ENCODE data around the gene CBY3.

The CBY3 gene

DNA sequence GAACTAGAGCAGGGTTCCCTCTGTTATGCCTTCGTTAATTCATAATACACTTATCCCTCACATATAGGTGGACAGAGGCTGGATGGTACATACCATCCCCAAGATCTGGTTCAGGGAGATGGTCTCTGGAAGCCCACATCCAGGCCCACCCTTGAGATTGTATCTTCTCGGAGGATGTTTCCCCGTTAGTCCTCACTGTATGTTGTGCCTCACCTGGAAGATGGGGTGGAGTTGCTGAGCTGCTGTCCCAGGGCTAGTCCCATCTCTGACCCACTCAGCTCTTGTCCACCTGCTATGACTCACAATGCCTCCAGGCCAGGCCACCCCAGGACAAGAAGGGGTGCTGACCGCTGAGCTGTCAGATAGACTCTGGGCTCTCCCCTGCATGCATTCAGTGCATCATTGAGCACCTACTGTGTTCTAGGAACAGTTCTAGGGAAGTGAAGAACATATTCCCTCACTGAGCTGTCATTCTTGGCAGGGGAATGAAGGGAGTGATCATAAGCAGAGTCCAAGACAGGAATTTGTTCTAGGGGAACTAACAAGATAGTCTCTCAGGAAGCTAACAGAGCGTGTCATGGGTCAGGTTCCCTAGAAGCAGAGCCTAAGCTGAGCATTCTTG is at the start of gene CBY3:
TSS of gene CBY3 (minus strand) at position 255 of the 622 bp plus-strand sequence. CDS start at position 139, 116 bp downstream.
- no peak within 1 kb of the TSS for H3K4me3 ChIP-seq (ENCODE audit: low read depth, low read length)
- TF ChIP-seq, protein P1, sequence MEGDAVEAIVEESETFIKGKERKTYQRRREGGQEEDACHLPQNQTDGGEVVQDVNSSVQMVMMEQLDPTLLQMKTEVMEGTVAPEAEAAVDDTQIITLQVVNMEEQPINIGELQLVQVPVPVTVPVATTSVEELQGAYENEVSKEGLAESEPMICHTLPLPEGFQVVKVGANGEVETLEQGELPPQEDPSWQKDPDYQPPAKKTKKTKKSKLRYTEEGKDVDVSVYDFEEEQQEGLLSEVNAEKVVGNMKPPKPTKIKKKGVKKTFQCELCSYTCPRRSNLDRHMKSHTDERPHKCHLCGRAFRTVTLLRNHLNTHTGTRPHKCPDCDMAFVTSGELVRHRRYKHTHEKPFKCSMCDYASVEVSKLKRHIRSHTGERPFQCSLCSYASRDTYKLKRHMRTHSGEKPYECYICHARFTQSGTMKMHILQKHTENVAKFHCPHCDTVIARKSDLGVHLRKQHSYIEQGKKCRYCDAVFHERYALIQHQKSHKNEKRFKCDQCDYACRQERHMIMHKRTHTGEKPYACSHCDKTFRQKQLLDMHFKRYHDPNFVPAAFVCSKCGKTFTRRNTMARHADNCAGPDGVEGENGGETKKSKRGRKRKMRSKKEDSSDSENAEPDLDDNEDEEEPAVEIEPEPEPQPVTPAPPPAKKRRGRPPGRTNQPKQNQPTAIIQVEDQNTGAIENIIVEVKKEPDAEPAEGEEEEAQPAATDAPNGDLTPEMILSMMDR (IDR thresholded peaks at IDR 0.05; ENCODE audit: control insufficient read depth, extremely low read depth, insufficient read depth): no peak
- DNase-seq (ENCODE audit: low read depth): no peak

DNA sequence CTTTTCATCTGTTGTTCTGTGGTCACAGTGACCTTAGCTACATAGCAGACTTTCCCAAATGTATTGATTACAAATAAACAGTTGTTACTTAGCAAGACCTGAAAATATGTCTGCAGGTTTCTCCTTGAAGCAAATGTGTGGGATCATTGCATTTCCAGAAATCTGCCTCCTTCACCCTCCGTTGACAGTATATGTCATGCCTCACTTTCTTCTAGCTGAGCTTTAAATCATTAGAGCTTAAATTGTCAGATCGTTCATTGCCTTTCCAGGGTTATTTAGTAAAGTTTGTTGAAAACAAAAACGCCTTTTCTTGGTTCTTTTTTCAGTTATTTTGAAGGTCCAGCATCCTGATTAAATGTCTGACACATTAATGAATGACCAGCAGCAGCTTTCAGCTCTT is 49.5 kb upstream of the CBY3 start:
- TF ChIP-seq, protein P1 (IDR thresholded peaks at IDR 0.05; ENCODE audit: control insufficient read depth, extremely low read depth, insufficient read depth): no peak
- H3K4me3 ChIP-seq (ENCODE audit: low read depth, low read length): no peak overlapping the region
- DNase-seq (ENCODE audit: low read depth): no peak

DNA sequence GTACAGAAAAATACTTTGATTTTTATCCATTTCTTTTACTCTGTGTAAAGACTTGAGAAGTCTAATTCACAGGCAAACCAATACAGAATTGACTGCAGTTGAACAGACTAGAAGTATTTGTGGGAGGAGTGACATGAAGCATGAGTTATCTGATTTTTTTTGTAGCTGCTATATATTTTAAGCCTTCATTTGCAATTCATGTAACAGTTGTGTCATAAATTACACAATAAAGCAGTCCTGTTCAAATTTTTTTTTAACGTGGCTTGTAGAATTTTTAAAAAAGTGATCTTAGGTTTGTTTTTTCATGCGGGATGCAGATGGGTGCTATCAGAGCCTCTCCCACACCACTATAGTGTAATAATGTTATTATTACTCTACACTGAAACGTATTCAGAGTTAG is 48.9 kb upstream of the CBY3 start:
- TF ChIP-seq, protein P1 (IDR thresholded peaks at IDR 0.05; ENCODE audit: control insufficient read depth, extremely low read depth, insufficient read depth): no peak
- no peak for DNase-seq (ENCODE audit: low read depth)
- no peak overlapping the region for H3K4me3 ChIP-seq (ENCODE audit: low read depth, low read length)

DNA sequence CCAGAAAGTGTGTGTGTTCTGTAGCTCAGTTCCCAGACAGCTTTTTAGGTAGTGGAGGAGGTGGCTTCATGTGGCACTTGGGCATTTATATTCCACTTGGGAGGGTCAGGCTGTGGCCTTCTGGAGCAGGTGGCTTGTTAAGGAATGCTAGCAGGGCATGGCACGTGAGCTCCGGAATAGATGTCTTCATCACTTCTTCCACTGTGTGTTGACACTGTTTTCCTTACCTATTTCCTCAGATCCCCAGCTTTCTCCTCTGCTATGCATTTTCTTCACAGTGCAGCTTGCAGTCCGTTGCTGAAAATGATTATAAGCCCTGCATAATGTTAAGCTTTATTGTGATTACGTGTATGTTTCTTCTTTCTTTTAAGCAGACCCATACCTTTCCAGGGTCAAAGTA is 48.5 kb upstream of the CBY3 start:
- TF ChIP-seq, protein P1 (IDR thresholded peaks at IDR 0.05; ENCODE audit: control insufficient read depth, extremely low read depth, insufficient read depth): no peak
- H3K4me3 ChIP-seq (ENCODE audit: low read depth, low read length): no peak overlapping the region
- DNase-seq (ENCODE audit: low read depth): no peak

DNA sequence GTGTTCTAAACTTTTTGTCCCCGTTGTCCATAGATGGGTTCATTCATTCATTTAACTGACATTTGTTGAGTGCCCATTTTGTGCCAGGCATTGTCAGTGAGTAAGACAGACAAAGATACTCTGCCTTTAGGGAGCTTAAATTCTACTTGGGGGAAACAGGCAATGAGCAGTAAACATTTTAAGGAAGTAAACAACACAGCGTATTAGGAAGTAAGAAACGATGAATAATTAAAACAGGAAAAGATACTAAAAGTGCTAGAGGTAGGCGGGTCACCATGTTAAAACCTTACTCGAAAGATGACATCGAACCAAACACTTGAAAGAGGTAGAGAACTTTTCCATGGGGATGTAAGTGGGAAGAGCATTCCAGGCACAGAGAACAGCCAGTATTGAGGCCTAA is 46.3 kb upstream of the CBY3 start:
- TF ChIP-seq, protein P1 (IDR thresholded peaks at IDR 0.05; ENCODE audit: control insufficient read depth, extremely low read depth, insufficient read depth): no peak
- no peak for DNase-seq (ENCODE audit: low read depth)
- no peak overlapping the region for H3K4me3 ChIP-seq (ENCODE audit: low read depth, low read length)

DNA sequence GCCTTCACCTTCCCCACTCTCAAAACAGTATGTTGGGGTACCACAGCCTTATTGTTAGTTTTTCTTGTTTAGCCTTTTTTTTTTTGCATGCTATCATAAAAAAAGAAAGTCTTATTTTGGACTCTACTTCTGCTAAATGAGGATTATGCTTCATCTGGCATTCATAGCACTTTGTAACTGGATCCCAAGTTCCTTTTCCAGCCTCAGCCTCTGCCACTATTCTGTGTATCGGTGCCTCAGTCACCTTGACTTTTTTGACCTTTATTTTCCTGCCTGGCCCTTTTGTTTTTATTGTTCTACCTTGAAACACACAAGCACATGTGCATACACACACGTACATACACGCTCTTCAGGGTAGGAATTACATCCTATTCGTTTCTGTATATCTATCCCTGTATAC is 43.3 kb upstream of the CBY3 start:
- TF ChIP-seq, protein P1 (IDR thresholded peaks at IDR 0.05; ENCODE audit: control insufficient read depth, extremely low read depth, insufficient read depth): no peak
- no peak for DNase-seq (ENCODE audit: low read depth)
- H3K4me3 ChIP-seq (ENCODE audit: low read depth, low read length): no peak overlapping the region

DNA sequence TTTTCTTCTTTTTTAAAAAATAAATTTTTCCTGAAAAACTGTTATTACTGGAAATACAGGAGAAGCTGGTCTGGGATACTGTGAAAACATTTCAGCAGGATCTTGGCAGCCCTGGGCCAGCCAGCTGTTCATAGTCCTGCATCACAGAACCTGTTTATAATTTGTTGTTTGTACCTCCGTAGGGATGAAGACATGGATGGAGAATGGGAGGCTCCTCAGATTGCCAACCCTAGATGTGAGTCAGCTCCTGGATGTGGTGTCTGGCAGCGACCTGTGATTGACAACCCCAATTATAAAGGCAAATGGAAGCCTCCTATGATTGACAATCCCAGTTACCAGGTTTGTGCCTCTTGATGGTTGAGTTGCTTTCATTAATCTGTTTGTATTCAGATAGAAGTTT is 39.4 kb upstream of the CBY3 start:
- no peak for DNase-seq (ENCODE audit: low read depth)
- H3K4me3 ChIP-seq (ENCODE audit: low read depth, low read length): no peak overlapping the region
- TF ChIP-seq, protein P1 (IDR thresholded peaks at IDR 0.05; ENCODE audit: control insufficient read depth, extremely low read depth, insufficient read depth): no peak
